Measurements from ENCODE around the gene CFAP119.

CFAP119 gene

GRCh38 chr16:30725418-30725792 is 36.5 kb downstream of the CFAP119 start:
- no peak for TF ChIP-seq GATA3 (IDR thresholded peaks at IDR 0.05; ENCODE audit: low read depth, low read length)
- TF ChIP-seq GATA2 (IDR thresholded peaks at IDR 0.05; ENCODE audit: low read depth, low read length), result no peak

- TF ChIP-seq GATA2 (IDR thresholded peaks at IDR 0.05; ENCODE audit: low read depth, low read length) (no peak), GATA3 (IDR thresholded peaks at IDR 0.05; ENCODE audit: low read depth, low read length) (no peak)
These were observed 37.0 kb downstream of the CFAP119 start for GRCh38 chr16:30724641-30725417.

GRCh38 chr16:30723725-30724355 is 38.0 kb downstream of the CFAP119 start:
- TF ChIP-seq GATA3 (IDR thresholded peaks at IDR 0.05; ENCODE audit: low read depth, low read length), result no peak
- no peak for TF ChIP-seq GATA2 (IDR thresholded peaks at IDR 0.05; ENCODE audit: low read depth, low read length)

DNA sequence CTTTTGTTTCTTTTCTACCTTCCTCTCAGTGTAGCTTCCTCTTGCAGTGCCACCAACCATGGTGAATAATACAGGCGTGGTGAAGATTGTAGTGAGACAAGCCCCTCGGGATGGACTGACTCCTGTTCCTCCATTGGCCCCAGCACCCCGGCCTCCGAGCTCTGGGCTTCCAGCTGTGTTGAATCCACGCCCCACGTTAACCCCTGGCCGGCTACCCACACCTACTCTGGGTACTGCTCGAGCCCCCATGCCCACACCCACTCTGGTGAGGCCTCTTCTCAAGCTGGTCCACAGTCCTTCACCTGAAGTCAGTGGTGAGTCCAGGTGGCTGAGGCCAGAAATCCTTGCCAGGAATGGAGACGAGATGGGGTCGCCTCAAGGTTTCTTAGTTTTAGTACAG is 38.9 kb downstream of the CFAP119 start:
- TF ChIP-seq GATA2 (IDR thresholded peaks at IDR 0.05; ENCODE audit: low read depth, low read length), result no peak
- no peak for TF ChIP-seq GATA3 (IDR thresholded peaks at IDR 0.05; ENCODE audit: low read depth, low read length)

DNA sequence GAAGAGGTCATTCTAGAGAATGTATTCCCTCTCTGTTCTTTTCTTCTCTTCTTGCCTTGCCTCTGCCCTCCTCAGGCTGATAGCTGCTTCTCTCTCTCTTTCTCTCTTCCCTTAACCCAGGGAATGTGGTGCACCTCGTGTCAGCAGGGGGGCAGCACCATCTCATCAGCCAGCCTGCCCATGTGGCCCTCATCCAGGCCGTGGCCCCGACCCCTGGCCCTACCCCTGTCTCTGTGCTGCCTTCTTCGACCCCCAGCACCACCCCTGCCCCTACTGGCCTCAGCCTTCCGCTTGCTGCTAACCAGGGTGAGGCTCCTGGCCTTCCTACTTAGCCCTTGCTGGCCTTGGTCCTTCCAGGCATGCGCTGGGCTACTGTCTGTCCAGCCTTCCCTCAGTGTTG is 39.4 kb downstream of the CFAP119 start:
- TF ChIP-seq GATA2 (IDR thresholded peaks at IDR 0.05; ENCODE audit: low read depth, low read length), result no peak
- no peak for TF ChIP-seq GATA3 (IDR thresholded peaks at IDR 0.05; ENCODE audit: low read depth, low read length)

- TF ChIP-seq GATA3 (IDR thresholded peaks at IDR 0.05; ENCODE audit: low read depth, low read length) (no peak), GATA2 (IDR thresholded peaks at IDR 0.05; ENCODE audit: low read depth, low read length) (no peak)
These were observed 40.3 kb downstream of the CFAP119 start for GRCh38 chr16:30721606-30722005.

DNA sequence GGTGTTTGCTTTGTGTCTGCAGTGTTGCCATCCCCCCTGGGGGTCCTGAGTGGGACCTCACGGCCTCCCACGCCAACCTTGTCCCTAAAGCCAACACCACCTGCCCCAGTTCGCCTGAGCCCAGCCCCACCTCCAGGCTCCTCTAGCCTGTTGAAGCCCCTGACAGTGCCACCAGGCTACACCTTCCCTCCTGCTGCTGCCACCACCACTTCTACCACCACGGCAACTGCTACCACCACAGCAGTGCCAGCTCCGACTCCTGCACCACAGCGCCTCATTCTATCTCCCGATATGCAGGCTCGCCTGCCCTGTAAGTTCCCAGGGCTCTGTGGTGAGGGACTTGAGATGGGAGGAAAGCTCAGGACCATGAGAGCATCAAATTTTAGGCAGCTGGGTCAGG is 40.7 kb downstream of the CFAP119 start:
- no peak for TF ChIP-seq GATA2 (IDR thresholded peaks at IDR 0.05; ENCODE audit: low read depth, low read length)
- no peak for TF ChIP-seq GATA3 (IDR thresholded peaks at IDR 0.05; ENCODE audit: low read depth, low read length)

- TF ChIP-seq GATA3 (IDR thresholded peaks at IDR 0.05; ENCODE audit: low read depth, low read length) (no peak), GATA2 (IDR thresholded peaks at IDR 0.05; ENCODE audit: low read depth, low read length) (no peak)
These were observed 41.2 kb downstream of the CFAP119 start for GRCh38 chr16:30720694-30721093.

DNA sequence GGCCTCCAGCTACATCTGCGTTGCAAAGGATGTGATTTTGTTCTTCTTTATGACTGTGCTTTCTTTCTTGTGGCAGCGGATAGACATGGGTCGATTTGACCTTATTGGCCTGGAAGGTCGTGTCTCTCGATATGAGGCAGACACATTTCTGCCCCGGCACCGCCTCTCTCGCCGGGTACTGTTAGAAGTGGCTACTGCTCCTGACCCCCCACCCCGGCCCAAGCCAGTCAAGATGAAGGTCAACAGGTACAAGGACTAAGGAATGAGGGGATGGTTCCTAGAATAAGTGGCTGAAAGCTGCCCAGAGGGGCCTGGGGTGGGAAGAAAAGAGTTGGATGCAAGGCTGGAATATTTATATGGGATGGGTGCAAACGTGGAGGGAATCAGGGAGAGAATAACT is 41.8 kb downstream of the CFAP119 start:
- TF ChIP-seq GATA2 (IDR thresholded peaks at IDR 0.05; ENCODE audit: low read depth, low read length) (no peak), GATA3 (IDR thresholded peaks at IDR 0.05; ENCODE audit: low read depth, low read length) (no peak)

GRCh38 chr16:30715750-30716445 is 46.0 kb downstream of the CFAP119 start:
- TF ChIP-seq GATA2 (IDR thresholded peaks at IDR 0.05; ENCODE audit: low read depth, low read length) (no peak), GATA3 (IDR thresholded peaks at IDR 0.05; ENCODE audit: low read depth, low read length) (no peak)

- TF ChIP-seq GATA2 (IDR thresholded peaks at IDR 0.05; ENCODE audit: low read depth, low read length) (no peak), GATA3 (IDR thresholded peaks at IDR 0.05; ENCODE audit: low read depth, low read length) (no peak)
These were observed 50.1 kb downstream of the CFAP119 start for GRCh38 chr16:30711712-30712111.

- TF ChIP-seq GATA2 (IDR thresholded peaks at IDR 0.05; ENCODE audit: low read depth, low read length) (no peak), GATA3 (IDR thresholded peaks at IDR 0.05; ENCODE audit: low read depth, low read length) (no peak)
These were observed 50.9 kb downstream of the CFAP119 start for GRCh38 chr16:30710971-30711370.
